Loucy (cell line): ENCODE results near the gene CDRT4.
"Not testable (repeated sequence)": the region's sequence is repeated elsewhere in the genome, so short reads cannot be mapped to it uniquely, and the experiment has no call there.

Experiments used
- H2AFZ ChIP-seq: fragments of 200-600 bp; sonication (generic); 2 replicates; pipeline ENCODE4 v1.6.0; 2016; ENCODE audit warnings: antibody characterized with exemption, mild to moderate bottlenecking, low read length, moderate library complexity
- H3F3A ChIP-seq: fragments of 200-600 bp; 2 replicates; pipeline ENCODE4 v1.6.0; 2016; ENCODE audit warnings: antibody characterized with exemption, low read depth, mild to moderate bottlenecking
- H3K27me3 ChIP-seq: fragments of 200-600 bp; sonication (generic); 2 replicates; pipeline ENCODE4 v1.6.1; 2014; ENCODE audit warnings: low read length, mild to moderate bottlenecking; ENCODE audit not compliant: insufficient read depth, poor library complexity, severe bottlenecking
- H3K36me3 ChIP-seq: fragments of 200-600 bp; sonication (generic); 2 replicates; pipeline ENCODE4 v1.6.1; 2016; ENCODE audit warnings: low read length; ENCODE audit not compliant: insufficient read depth
- H3K4me1 ChIP-seq: fragments of 200-600 bp; sonication (generic); 2 replicates; pipeline ENCODE4 v1.5.1; 2014; ENCODE audit warnings: low read length, mild to moderate bottlenecking; ENCODE audit not compliant: insufficient read depth, poor library complexity, severe bottlenecking
- H3K4me2 ChIP-seq: fragments of 200-600 bp; sonication (generic); 2 replicates; pipeline ENCODE4 v1.6.0; 2014; ENCODE audit warnings: antibody characterized with exemption, low read length, low read depth, mild to moderate bottlenecking; ENCODE audit not compliant: poor library complexity, severe bottlenecking
- H3K4me3 ChIP-seq: fragments of 200-600 bp; sonication (generic); 2 replicates; pipeline ENCODE4 v1.5.1; 2014; ENCODE audit warnings: low read length, mild to moderate bottlenecking, mixed read lengths; ENCODE audit not compliant: poor library complexity, severe bottlenecking
- H3K79me2 ChIP-seq: fragments of 200-600 bp; sonication (generic); 2 replicates; pipeline ENCODE4 v1.6.1; 2014; ENCODE audit warnings: low read length; ENCODE audit not compliant: insufficient read depth
- H3K9ac ChIP-seq: fragments of 200-600 bp; sonication (generic); 2 replicates; pipeline ENCODE4 v1.6.0; 2014; ENCODE audit warnings: mild to moderate bottlenecking, low read depth, low read length, moderate library complexity; ENCODE audit not compliant: poor library complexity, severe bottlenecking
- H3K9me2 ChIP-seq: fragments of 200-600 bp; sonication (generic); replicated peaks from 2 replicates; pipeline ENCODE4 v1.6.1; 2016; ENCODE audit warnings: low read depth, low read length, mixed read lengths
- H3K9me3 ChIP-seq: fragments of 200-600 bp; sonication (generic); 2 replicates; pipeline ENCODE4 v1.6.1; 2014; ENCODE audit warnings: mild to moderate bottlenecking, antibody characterized with exemption, low read length, low read depth; ENCODE audit not compliant: insufficient read depth
- H4K20me1 ChIP-seq: fragments of 200-600 bp; sonication (generic); 2 replicates; pipeline ENCODE4 v1.6.0; 2014; ENCODE audit warnings: antibody characterized with exemption, low read length, mild to moderate bottlenecking; ENCODE audit not compliant: insufficient read depth, poor library complexity, severe bottlenecking
- EZH2phosphoT487 ChIP-seq: fragments of 200-600 bp; IDR thresholded peaks from 2 replicates; pipeline ENCODE4 v1.6.1; 2018; ENCODE audit warnings: antibody characterized with exemption, mild to moderate bottlenecking, moderate library complexity, borderline replicate concordance
- TF ChIP-seq, protein P1 (sequence below): fragments of 200-600 bp; sonication (generic); conservative IDR thresholded peaks from 2 replicates; pipeline ENCODE4 v1.5.1; 2014; ENCODE audit warnings: mild to moderate bottlenecking, antibody characterized with exemption, low read length

Gene CDRT4

DNA sequence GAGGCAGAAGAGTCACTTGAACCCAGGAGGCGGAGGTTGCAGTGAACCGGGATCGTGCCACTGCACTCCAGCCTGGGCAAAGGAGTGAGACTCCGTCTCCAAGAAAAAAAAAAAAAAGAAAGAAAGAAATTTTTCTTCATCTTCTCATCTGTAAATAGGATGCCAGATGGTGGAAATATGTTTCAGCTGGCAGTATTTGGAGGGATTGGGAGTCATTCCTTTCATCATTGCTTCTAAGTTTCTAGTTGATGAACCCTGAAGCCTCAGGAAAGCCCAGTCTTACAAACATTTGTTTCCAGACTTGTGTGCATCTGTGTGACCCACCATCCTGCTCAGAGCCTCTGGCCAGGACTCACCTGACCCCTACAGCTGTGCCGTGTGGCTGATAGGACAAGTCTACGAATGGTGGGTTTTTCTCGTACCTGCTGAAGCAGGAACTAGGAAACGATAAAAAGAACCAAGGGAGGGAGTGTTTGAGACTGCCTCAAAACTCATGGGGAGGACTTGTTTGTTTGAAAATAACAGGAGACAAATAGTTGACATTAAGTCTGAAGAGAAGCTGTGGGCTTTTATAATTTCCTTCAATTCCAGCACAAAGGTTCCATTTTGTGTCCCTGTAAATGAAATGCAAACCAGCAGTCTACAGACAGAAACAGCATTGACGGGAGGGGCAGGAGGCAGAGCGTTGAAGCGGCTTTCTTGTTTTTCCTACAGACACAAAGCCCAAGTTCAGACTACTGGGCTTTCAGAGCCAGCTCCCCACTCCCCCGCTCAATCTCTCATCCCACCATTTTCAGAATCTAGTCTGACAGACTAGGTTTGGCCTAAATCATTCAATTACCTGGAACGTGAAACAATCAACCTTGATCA is 24.9 kb downstream of the CDRT4 start:
- peaks cover 8% of the 10 kb centered on the region for H3K4me1 ChIP-seq
- no peaks in the 10 kb centered on the region for H3F3A ChIP-seq
- H2AFZ ChIP-seq = no peak overlapping the region
- no peak overlapping the region for H3K9ac ChIP-seq
- H3K4me3 ChIP-seq = no peak overlapping the region
- TF ChIP-seq EZH2phosphoT487 = no peak
- H3K4me2 ChIP-seq = no peak overlapping the region
- no peaks in the 10 kb centered on the region for H3K9me3 ChIP-seq
- peaks cover 9% of the 10 kb centered on the region for H3K27me3 ChIP-seq
- no peaks in the 10 kb centered on the region for H3K79me2 ChIP-seq
- no peaks in the 10 kb centered on the region for H4K20me1 ChIP-seq
- H3K36me3 ChIP-seq = no peaks in the 10 kb centered on the region
- no peaks in the 10 kb centered on the region for H3K9me2 ChIP-seq

DNA sequence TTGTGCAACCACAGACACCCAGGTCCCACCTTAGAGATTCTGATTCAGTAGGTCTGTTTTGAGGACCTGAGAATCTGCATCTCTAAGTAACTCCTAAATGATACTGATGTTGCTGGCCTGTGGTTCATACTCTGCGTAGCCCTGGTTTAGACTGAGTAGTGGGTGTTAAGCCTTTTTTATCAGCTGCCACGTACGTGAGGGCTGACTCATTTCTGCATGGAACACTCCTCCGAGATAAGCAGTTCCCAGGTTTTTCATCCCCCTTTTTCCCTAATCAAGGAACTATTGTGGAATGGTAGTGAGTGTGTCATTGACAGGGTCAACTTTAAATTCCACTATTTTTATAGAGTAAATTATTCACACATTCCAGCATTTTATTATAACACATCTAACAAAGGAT is 26.1 kb downstream of the CDRT4 start:
- Histone ChIP-seq H3K9me3 (peaks cover 1% of the 10 kb centered on the region; the same call in 1 of the 2 replicates), H3K4me3 (no peak overlapping the region), H3K79me2 (no peaks in the 10 kb centered on the region), H3K9me2 (no peaks in the 10 kb centered on the region), H3K27me3 (peaks cover 9% of the 10 kb centered on the region), H2AFZ (no peak overlapping the region), H3K36me3 (no peaks in the 10 kb centered on the region), H4K20me1 (no peaks in the 10 kb centered on the region), H3K9ac (no peak overlapping the region), H3K4me2 (no peak overlapping the region), H3K4me1 (peaks cover 10% of the 10 kb centered on the region), H3F3A (no peaks in the 10 kb centered on the region)
- TF ChIP-seq, protein P1, sequence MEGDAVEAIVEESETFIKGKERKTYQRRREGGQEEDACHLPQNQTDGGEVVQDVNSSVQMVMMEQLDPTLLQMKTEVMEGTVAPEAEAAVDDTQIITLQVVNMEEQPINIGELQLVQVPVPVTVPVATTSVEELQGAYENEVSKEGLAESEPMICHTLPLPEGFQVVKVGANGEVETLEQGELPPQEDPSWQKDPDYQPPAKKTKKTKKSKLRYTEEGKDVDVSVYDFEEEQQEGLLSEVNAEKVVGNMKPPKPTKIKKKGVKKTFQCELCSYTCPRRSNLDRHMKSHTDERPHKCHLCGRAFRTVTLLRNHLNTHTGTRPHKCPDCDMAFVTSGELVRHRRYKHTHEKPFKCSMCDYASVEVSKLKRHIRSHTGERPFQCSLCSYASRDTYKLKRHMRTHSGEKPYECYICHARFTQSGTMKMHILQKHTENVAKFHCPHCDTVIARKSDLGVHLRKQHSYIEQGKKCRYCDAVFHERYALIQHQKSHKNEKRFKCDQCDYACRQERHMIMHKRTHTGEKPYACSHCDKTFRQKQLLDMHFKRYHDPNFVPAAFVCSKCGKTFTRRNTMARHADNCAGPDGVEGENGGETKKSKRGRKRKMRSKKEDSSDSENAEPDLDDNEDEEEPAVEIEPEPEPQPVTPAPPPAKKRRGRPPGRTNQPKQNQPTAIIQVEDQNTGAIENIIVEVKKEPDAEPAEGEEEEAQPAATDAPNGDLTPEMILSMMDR = no peak
- TF ChIP-seq EZH2phosphoT487 = no peak

DNA sequence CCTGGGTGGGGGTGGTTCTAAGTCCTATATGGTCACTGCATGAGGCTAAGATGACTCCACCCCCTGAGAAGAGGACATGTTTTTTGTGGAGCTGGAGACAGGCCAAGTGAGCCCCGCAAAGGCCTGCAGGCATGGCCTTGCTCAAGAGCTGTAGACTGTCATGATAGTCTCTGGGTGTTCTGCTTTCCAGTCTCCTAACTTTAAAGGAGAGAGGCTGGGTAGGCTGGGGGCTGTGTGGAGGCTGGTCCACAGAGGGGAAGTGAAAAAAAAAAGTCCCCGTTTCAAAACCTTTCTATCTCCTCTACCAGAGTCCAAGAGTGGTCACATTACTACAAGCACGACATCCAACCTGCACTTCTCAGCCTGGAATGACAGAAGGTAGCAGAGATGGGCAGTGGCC is 27.1 kb downstream of the CDRT4 start:
- Histone ChIP-seq H3K4me3 (no peak overlapping the region), H3K9me3 (peaks cover 5% of the 10 kb centered on the region; the same call in 1 of the 2 replicates), H4K20me1 (no peaks in the 10 kb centered on the region), H3F3A (no peaks in the 10 kb centered on the region), H3K79me2 (no peaks in the 10 kb centered on the region), H3K9me2 (no peaks in the 10 kb centered on the region), H3K36me3 (no peaks in the 10 kb centered on the region), H2AFZ (no peak overlapping the region), H3K4me1 (peaks cover 8% of the 10 kb centered on the region), H3K9ac (no peak overlapping the region), H3K27me3 (peaks cover 9% of the 10 kb centered on the region), H3K4me2 (no peak overlapping the region)
- no peak for TF ChIP-seq EZH2phosphoT487
- TF ChIP-seq, protein P1 = no peak

DNA sequence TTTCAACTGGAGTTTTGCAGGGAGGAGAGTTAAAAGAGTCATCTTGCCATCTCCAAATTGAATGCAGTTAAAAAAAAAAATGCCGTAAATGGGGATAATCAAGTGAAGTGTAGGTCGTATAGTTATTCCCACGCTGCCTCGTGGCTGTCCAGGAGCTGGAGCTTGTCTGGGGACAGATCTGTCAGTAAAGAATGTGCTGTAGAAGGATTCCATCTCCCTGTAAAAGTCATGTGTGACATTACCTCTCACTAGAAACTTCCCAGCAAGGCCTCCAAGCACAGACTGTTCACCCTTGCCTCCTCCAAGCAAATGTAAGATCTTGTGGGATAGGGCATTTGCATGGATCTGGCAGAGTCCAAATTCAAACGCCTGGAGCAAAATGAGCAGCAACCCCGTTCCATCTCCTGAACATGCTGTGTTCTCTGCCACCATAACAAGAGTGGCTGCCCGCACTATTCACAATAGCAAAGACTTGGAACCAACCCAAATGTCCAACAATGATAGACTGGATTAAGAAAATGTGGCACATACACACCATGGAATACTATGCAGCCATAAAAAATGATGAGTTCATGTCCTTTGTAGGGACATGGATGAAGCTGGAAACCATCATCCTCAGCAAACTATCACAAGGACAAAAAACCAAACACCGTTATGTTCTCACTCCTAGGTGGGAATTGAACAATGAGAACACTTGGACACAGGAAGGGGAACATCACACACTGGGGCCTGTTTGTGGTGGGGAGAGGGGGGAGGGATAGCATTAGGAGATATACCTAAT is 28.0 kb downstream of the CDRT4 start:
- H3K36me3 ChIP-seq, H3K27me3 ChIP-seq, H3K4me1 ChIP-seq, H4K20me1 ChIP-seq, H3K79me2 ChIP-seq, H2AFZ ChIP-seq, H3K4me2 ChIP-seq, H3K9me2 ChIP-seq, H3F3A ChIP-seq, H3K9me3 ChIP-seq, H3K4me3 ChIP-seq, H3K9ac ChIP-seq: not testable (repeated sequence)
